SHP77 (cell line): ENCODE data around the gene NFE2L1.
"Not testable (repeated sequence)": the region's sequence is repeated elsewhere in the genome, so short reads cannot be mapped to it uniquely, and the experiment has no call there.

ENCODE experiments used
- DNase-seq, 2 experiments: peaks; one replicate each; lab custom pipeline; 2025; lab: John Stamatoyannopoulos, UW

NFE2L1 gene

GRCh38 chr17:48067808-48068207, 19.6 kb downstream of the NFE2L1 start:
- DNase-seq, result not testable (repeated sequence)

DNA sequence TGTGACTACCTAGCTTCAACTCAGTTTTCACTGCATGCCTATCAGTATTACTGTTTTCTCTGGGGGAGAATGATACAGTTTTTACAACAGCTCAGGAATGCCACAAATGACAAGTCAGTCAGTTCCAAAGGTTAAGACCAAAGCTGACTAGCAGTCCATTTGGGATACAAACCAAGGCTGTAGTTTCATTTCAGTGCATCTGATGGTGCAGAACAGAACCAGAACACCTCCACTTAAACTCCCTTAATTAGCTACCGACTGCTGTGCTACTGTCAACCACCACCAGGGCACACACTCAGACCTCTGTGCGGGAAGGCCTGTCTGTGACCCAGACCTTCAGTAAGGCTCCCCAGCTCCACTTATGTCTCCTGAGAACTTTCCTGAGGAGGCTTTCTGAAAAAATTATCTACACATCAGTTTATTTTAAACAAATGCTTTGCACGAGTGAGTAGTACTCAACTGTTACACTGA, 20.4 kb downstream of the NFE2L1 start:
- DNase-seq, result peak in 1 of 2 experiments; percentile 5

GRCh38 chr17:48070195-48070594, 22.0 kb downstream of the NFE2L1 start:
- DNase-seq, result no peak

DNA sequence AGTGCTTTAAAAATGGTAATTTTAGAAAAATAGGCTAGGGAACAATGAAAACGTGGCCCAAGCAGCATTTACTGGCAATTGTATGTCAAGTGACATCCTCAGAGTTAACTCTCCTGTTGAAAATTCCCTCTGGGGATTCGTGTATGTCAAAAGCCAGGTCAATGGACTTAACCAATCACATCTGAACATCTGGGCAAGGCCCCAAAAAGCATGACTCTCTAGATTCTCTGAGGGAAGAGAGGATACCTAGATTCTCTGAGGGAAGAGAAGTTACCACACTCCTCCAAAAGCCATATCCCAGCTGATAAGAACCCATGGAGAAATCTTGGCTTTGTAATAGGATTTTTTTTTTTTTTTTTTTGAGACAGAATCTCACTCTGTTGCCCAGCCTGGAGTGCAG, 23.5 kb downstream of the NFE2L1 start:
- no peak for DNase-seq

DNA sequence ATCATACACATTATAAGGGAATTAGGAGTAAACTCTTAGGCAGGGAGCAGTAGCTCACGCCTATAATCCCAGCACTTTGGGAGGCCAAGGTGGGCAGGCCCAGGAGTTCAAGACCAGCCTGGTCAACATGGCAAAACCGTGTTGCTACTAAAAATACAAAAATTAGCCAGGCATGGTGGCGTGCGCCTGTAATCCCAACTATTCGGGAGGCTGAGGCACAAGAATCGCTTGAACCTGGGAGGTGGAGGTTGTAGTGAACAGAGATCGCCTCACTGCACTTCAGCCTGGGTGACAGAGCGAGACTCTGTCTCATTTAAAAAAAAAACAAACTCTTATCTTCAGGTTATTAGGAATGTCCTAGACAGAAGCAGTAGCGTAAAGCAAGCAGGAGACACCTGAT, 24.7 kb downstream of the NFE2L1 start:
- DNase-seq, result not testable (repeated sequence)

GRCh38 chr17:48073566-48074094, 25.5 kb downstream of the NFE2L1 start:
- DNase-seq, result not testable (repeated sequence)

DNA sequence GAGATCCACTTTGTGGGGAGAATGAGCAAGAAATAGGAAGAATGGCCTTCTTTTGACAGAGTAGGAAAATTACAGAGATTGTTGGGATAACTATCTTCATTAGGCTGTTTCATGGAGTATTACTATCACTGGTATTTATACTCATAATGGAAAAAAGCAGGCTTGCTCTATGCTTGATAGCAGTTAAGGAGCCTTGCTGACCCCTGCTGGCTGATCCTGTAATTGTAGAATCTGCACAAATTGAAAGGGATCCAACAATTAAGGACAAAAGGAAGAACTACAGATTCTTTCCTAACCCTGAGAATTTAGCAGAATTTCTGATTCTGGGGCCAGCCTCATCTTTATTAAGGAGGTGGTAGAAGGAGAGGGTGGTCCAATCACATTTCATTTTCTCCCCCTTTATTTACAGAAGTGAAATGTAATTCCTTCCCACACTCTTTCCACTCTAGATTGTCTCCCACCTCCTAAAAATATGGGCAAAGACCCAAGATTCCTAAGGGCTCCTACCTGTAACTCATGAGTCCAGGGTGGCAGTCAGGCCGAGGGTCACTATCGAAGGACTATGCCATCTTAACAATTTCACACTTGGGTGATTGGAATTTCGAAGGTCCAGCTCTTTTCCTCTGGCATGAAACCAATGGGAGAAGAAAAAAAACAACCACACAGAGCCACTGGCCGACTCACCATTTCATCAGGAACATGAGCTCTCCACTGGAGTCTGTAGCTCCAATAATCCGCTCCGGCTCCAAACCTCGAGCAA, 26.3 kb downstream of the NFE2L1 start:
- peak; percentile 45 to 49 for DNase-seq

- not testable (repeated sequence) for DNase-seq
Measured at GRCh38 chr17:48077152-48077551, 29.0 kb downstream of the NFE2L1 start.

DNA sequence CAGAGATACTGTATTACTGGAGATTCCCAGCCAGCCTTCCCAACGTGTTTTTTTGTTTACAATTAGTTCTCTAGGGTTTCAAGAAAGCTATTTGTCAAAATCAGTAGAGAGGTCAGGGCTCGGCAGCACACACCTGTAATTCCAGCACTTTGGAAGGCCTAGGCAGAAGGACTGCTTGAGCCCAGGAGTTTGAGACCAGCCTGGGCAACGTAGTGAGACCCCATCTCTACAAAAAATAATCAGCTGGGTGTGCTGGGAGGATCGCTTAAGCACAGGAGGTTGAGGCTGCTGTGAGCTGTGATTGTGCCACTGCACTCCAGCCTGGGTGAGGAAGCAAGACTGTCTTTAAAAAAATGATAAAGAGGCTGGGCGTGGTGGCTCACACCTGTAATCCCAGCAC, 33.7 kb downstream of the NFE2L1 start:
- no peak for DNase-seq

DNA sequence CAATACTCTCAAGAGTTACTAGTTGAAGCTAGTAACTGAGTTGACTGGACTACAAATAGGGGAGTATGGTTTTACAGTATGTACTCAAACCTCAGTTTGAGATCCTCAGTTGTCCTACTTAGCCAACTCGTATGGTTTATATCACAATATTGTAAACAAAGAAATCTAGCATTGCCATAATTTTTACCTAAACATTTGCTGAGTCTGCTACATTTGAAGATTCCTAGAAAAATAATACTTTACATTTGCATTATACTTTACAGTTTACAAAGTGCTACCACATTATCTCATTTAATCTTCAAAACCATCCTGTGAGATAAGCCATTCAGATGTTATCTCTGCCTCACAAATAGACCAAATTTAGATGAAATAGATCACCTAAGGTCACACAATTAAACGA, 36.8 kb downstream of the NFE2L1 start:
- DNase-seq, result no peak

GRCh38 chr17:48093341-48094045, 45.3 kb downstream of the NFE2L1 start:
- no peak for DNase-seq

GRCh38 chr17:48095611-48096010, 47.5 kb downstream of the NFE2L1 start:
- DNase-seq, result no peak

DNA sequence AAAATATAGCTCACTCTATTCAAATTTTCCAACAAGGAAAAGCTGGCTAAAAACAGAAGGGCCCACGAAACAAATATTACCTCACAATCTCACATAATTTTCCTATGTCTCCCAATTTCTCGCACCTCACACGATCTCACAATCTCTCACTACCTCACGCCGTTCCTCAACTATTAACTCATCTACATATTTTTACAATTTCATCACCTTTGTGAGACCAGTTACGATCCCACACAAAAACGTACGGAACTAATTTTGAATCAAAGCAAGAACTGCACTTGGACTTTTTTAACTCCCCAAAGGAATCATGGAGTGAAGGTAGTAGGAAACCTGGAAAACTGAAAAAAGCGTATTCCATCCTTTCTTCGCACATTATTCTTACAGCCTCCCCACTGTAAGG, 52.0 kb downstream of the NFE2L1 start:
- no peak for DNase-seq

- DNase-seq, result peak; percentile 58 to 69
Measured at GRCh38 chr17:48100591-48101011, 52.4 kb downstream of the NFE2L1 start.

- peak; percentile 95 to 97 for DNase-seq
Measured at GRCh38 chr17:48101012-48101720, 53.0 kb downstream of the NFE2L1 start, which contains the start of gene CBX1. TSS of gene CBX1 (minus strand) at chr17:48101478. CDS start at chr17:48077004, 24,474 bp downstream.

DNA sequence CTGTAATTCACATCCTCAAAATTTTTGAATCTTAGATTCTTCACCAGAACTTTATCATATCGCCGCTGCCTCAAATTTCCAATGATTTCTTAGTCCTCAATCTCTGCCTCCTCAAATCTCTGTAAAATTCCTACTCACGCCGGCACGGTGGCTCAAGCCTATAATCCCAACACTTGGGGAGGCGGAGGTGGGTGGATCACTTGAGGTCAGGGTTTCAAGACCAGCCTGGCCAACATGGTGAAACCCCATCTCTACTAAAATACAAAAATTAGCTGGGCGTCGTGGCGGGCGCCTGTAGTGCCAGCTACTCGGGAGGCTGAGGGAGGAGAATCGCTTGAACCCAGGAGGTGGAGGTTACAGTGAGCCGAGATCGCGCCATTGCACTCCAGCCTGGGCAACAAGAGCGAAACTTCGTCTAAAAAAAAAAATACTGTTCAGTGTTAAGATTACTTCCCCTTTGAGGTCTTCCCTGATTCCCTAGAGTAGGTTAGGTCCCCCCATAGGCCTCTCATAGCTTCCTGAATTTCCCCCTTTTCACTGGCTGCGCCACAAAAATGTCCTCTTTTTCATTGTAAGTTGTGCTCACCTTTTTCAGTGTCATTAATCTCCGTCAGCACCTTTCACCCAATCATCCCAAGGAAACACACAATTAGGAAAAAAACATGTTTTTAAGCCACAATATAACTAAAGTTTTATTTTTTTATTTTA, 54.0 kb downstream of the NFE2L1 start:
- DNase-seq, result no peak

DNA sequence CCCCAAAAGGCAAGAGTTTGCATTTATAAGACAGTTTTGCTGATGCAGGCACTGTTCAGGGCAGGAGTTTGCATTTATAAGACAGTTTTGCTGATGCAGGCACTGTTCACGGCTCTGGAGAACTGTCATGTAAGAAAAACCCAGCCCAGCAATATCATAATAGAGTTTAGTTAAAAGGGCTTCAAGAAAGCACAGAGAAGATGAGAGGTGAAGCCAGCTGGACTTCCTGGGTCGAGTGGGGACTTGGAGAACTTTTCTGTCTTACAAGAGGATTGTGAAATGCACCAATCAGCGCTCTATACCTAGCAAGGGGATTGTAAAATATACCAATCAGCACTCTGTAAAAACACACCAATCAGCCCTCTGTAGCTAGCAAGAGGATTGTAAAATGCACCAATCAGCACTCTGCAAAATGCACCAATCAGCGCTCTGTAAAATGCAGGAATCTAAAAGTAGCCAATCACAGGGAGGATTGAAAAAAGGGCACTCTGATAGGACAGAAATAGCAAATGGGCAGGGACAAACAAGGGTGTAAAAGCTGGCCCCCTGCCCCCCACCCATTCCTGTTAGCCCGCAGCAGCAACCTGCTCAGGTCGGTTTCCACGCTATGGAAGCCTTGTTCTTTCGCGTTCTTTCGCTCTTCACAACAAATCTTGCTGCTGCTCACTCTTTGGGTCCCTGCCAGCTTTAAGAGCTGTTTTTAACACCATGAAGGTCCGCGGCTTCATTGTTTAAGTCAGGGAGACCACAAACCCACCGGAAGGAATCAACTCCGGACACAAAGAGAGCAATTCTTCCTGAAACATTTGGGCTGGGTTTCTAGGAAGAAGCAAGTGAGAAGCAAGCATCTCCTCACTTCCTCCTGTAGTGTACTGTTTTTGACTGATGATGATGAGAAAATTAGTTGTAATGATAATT, 54.9 kb downstream of the NFE2L1 start:
- DNase-seq, result no peak

DNA sequence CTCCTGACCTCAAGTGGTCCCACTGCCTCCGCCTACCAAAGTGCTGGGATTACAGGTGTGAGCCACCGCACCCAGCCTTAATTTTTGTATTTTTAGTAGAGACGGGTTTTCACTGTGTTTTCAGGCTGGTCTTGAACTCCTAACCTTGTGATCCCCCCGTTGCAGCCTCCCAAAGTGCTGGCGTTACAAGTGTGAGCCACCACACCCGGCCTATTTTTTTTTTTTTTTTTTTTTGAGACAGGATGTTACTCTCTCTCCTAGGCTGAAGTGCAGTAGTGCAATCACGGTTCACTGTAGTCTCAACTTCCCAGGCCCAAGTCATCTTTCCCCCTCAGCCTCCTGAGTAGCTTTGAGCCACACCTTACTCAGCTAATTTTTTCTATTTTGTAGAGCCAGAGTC, 56.3 kb downstream of the NFE2L1 start:
- DNase-seq, result no peak

- no peak for DNase-seq
Measured at GRCh38 chr17:48106802-48107136, 58.6 kb downstream of the NFE2L1 start.
